Mammary epithelial cell (primary cell): ENCODE measurements around the gene NAA16.

Source experiments
- CTCF ChIP-seq, 2 donors: IDR thresholded peaks in 1 of 2; conservative IDR thresholded peaks in 1 of 2; 2 replicates each; pipeline ENCODE4 v1.5.1; 2011 to 2012; ENCODE audit warnings: inconsistent platforms in 2 of 2, low read length in 2 of 2, mild to moderate bottlenecking in 2 of 2, control low read depth in 1 of 2, low read depth in 1 of 2; ENCODE audit not compliant: insufficient read depth in 1 of 2; ENCODE audit errors: extremely low read depth in 1 of 2
- EZH2 ChIP-seq: IDR thresholded peaks from 2 replicates; pipeline ENCODE4 v1.6.1; 2012; ENCODE audit warnings: low read length, inconsistent platforms, borderline replicate concordance

- TF ChIP-seq CTCF (conservative IDR thresholded peaks at IDR 0.05 in 1 of 2, IDR thresholded peaks at IDR 0.05 in 1 of 2; ENCODE audit: extremely low read depth in 1 of 2, insufficient read depth in 1 of 2, low read depth in 1 of 2, low read length in 2 of 2) = no peak
- TF ChIP-seq EZH2 = no peak
Measured at GRCh38 chr13:41327994-41328790, 17.1 kb downstream of the NAA16 start.
